GM18858 (cell line): Measurements from ENCODE around the gene MX1.
"Not testable (repeated sequence)": the region's sequence is repeated elsewhere in the genome, so short reads cannot be mapped to it uniquely, and the experiment has no call there.

Source experiments
- ATAC-seq: cut with Tn5 transposase; IDR thresholded peaks from one replicate; pipeline ENCODE4 v1.9.1; 2021; ENCODE audit not compliant: unreplicated experiment

Gene MX1

GRCh38 chr21:41406340-41406739, 19.7 kb upstream of the MX1 start:
- no peak for ATAC-seq

GRCh38 chr21:41407541-41408460, 18.2 kb upstream of the MX1 start:
- ATAC-seq = no peak

- ATAC-seq = no peak
These were observed 15.7 kb upstream of the MX1 start for GRCh38 chr21:41410361-41410760.

- no peak for ATAC-seq
These were observed 15.1 kb upstream of the MX1 start for GRCh38 chr21:41410767-41411448.

- ATAC-seq = no peak
These were observed 14.5 kb upstream of the MX1 start for GRCh38 chr21:41411449-41412089.

GRCh38 chr21:41417505-41417904, 8.5 kb upstream of the MX1 start:
- ATAC-seq = not testable (repeated sequence)

GRCh38 chr21:41418393-41418792, 7.6 kb upstream of the MX1 start:
- ATAC-seq = no peak

GRCh38 chr21:41418956-41419680, 6.9 kb upstream of the MX1 start:
- no peak for ATAC-seq

GRCh38 chr21:41419921-41420862, 5.8 kb upstream of the MX1 start:
- peak; percentile 85 for ATAC-seq

- ATAC-seq = not testable (repeated sequence)
These were observed 5.0 kb upstream of the MX1 start for GRCh38 chr21:41420998-41421397.

GRCh38 chr21:41422546-41423304, 3.3 kb upstream of the MX1 start:
- no peak for ATAC-seq

- ATAC-seq = not testable (repeated sequence)
These were observed 2.8 kb upstream of the MX1 start for GRCh38 chr21:41423305-41423636.

GRCh38 chr21:41425588-41425953, 468 bp upstream of the MX1 start:
- no peak for ATAC-seq

GRCh38 chr21:41426676-41427404, 801 bp downstream of the MX1 start:
- ATAC-seq = no peak

GRCh38 chr21:41427556-41427955, 1.5 kb downstream of the MX1 start:
- ATAC-seq = no peak

GRCh38 chr21:41428311-41428710, 2.3 kb downstream of the MX1 start:
- ATAC-seq = no peak

- ATAC-seq = no peak
These were observed 2.8 kb downstream of the MX1 start for GRCh38 chr21:41428847-41429246.

- ATAC-seq = no peak
These were observed 3.3 kb downstream of the MX1 start for GRCh38 chr21:41429305-41429704.
